ENCODE data around the gene SUSD6.

SUSD6 gene

DNA sequence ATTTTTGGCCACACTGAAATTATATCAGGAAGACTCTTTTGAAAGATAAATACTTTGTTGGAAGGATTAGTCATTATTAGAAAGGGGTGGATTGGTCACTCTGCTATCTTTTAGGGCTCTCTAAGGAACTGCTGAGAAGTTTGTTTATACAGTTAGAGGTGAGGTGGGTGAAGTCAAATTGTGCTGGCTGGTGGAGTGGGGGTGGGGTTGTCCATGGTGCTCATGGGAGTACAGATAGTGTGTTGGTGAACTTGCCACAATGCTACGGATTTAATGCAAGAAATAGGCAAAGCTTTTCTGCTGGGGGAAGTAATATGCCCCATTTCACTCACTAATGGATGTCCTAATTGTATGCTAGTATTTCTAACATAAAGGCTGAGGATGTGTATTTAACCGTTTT is 35.8 kb downstream of the SUSD6 start:
- in situ Hi-C loops (cut with HindIII; ENCODE audit: low sequenced_read_pairs): loop anchor here (5.0 kb wide), 1 partner anchor 65 kb away; no protein-coding TSS in a partner anchor

DNA sequence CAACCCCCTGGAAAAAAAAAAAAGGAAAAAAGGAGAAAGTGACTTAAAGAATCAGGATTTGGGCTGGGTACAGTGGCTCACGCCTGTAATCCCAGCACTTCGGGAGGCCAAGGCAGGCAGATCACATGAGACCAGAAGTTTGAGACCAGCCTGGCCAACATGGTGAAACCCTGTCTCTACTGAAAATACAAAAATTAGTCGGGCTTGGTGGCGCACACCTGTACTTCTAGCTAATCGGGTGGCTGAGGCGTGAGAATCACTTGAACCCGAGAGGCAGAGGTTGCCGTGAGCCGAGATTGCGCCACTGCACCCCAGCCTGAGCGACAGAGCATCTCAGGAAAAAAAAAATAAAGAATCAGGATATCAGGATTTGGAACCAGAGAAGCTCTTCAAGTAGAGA is 36.2 kb downstream of the SUSD6 start:
- in situ Hi-C loops (cut with HindIII; ENCODE audit: low sequenced_read_pairs): loop anchor here (5.0 kb wide), 1 partner anchor 65 kb away; no protein-coding TSS in a partner anchor

DNA sequence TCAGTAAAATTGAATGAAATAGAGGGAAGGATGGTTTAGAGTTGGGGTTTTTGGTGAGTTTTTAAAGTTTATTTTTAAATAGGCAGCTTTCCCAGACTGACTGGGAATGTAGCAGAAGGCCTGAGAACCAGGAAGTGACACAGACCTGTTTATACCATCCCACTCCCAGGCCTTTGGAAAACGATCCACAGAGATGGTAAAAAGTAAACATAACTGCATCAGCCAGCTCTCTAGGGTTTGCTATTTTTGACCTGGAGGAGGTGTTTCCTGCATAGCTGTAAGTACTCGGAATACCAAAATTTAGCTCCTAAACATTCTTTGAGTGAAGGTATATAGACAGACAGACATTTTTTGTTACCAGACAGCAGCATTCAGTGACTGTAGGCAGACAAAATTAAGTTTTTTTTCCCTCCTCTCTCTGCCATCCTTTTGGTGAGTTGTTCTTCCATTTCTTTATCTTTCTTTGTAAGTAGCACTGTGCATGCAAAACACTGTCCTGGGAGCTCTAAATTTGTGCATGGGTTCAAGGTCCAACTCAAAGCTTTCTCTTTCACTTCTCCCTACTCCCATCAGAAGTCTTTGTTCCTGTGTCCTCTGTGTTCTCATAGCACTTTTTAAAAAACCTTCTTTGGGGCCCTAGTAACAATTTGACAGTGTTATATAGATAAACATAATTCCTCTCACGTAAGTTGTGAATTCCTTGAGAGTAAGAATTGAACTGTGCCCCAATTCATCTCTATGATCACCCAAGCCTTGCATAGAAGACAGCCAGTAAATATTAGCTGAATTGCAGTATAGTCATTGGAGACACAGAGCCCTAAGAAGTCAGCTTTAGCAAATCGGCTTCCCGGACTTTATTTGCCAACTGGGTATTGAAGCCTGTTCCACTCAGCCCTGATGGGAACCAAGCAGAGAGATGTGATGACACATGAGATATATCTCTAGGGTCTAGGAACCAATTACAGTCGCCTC is 37.4 kb downstream of the SUSD6 start:
- in situ Hi-C loops (cut with HindIII; ENCODE audit: low sequenced_read_pairs): loop anchor here (5.0 kb wide), 1 partner anchor 66 kb away; no protein-coding TSS in a partner anchor

DNA sequence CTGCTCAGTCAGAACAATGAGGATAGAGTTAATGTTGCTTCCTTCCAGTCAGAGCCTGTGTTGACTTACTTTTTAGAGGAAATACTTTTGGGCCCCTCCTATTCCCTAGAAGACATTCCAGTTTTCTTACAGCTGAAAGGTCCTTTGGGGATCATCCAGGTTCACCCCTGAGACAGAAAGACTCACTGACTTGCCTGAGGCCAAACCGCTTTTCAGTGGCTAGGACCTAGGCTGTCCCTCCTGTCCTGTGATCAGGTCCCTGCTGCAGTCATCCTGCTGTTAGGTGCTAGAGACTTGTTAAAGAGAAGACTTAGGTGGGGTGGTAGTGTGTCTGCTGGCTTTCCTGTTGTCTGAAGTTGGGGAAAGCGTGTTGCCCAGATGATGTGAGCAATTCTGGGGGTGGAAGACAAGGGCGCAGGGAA is 39.6 kb downstream of the SUSD6 start:
- in situ Hi-C loops (cut with HindIII; ENCODE audit: low sequenced_read_pairs): no loop called here

DNA sequence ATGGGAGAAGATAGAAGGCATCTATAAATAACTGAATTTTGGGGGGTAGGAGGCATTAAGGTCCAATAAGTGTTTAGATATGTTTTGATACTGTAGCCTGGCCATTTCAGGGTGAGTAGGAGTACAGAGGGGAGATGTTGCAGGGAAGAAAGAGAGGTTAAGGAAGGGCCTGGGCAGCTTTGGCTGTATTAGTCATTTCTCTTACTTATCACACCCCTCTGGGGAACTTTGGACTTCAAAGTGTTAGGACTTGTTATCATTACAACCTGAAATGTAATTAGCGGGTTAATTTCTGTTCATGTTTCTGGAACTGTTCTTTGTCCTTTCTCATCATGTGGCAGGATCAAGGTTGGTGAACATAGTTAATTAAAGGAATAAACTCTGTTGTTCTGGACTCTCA is 40.3 kb downstream of the SUSD6 start:
- in situ Hi-C loops (cut with HindIII; ENCODE audit: low sequenced_read_pairs): no loop called here

DNA sequence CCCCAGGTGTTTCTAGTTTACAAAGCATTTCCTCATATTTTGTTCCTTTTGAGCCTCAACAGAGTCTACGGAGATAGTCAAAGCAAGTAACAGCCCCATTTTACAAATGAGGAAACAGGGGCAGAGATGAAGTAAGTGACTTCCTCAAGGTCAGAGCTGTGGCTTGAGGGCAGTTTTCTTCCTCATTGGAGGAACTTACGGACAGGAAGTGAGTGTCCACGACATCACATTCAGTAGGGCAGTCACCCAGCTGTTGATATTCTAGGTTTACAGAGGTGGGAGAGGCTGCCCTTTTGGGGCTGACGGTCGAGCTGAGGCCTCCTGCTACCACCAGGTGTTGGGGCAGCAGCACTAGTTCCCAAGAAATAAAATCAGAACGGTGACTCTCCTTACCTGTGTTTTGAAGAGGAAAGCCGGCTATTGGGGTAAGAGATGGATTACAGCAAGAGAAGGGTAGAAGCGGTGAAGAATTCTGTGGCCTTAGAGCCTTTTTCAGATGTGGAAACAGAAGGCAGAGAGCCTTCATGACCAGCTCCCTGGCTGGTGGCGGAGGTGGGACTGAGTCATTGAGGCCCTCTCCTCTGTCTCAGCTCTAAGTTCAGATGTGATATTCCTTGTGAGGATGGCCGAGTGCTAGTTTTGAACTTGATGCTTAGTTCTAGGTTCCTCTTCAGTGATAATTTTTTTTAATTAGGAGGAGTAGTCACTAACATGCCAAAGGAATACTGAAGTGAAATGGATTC is 41.7 kb downstream of the SUSD6 start:
- in situ Hi-C loops (cut with HindIII; ENCODE audit: low sequenced_read_pairs): no loop called here

DNA sequence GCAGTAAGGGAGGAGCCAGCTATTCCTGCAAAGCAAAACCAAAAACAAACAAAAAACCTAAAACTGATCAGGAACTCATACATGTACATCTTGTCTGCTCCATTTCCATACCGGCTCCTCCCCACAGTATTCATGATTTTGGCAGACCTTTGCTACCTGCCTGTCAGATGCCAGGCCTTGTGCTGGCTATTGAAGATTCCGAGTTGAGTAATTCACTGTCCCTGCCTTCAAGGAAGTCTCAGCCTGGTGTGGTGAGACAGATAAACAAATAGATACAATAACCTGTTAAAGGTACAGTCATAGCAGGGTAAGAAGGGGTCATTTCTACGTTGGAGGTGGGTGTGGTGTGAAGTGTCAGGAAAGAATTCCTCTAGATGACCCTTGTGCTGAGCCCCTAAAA is 42.7 kb downstream of the SUSD6 start:
- in situ Hi-C loops (cut with HindIII; ENCODE audit: low sequenced_read_pairs): no loop called here

DNA sequence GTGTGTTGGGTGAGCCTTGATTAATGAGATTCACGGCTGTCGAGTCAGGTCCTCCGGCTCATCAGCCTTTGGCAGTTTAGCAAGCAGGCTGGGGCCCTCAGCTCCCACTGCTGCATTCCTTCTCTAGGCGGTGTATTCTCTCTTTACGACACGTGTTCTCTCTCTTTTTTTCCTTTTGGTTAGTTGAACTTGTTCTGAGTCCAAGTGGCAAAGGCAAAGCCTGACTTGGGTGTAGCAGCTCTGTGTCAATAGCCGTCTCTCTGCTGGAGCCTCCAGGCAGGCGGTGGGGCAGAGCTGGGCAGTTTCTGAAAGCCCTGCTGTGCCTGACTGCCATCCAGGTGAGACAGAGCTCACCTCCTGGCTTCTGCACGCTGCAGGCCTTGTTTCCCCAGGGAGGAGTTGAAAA is 46.6 kb downstream of the SUSD6 start:
- in situ Hi-C loops (cut with HindIII; ENCODE audit: low sequenced_read_pairs): no loop called here

DNA sequence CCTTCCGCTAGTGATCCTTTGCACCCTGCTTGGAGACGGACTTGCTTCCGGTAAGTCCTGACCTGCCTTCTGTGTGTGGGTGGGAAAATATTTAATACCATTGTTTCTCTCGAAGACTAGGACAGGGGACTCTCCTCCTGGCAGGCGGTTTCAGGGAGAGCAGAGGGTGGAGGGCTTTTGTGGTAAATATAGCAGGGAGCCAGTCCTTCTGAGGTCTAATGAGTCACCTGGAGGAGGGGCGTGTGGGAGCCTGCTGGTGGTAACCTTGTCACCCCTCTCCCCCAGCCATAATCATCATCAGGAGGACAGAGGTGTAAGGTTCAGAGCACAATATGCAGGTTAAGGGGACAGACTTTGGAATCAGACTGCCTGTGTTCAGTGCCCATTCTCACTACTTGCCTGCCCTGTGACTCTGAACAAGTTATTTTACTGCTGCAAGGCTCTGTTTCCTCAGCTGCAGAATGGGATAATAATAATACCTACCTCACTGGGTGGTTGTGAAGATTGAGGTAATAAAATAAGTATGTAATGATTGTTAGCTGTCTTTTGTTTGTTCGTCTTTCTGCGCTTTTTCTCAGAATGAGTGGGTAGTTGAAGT is 47.4 kb downstream of the SUSD6 start:
- in situ Hi-C loops (cut with HindIII; ENCODE audit: low sequenced_read_pairs): no loop called here

DNA sequence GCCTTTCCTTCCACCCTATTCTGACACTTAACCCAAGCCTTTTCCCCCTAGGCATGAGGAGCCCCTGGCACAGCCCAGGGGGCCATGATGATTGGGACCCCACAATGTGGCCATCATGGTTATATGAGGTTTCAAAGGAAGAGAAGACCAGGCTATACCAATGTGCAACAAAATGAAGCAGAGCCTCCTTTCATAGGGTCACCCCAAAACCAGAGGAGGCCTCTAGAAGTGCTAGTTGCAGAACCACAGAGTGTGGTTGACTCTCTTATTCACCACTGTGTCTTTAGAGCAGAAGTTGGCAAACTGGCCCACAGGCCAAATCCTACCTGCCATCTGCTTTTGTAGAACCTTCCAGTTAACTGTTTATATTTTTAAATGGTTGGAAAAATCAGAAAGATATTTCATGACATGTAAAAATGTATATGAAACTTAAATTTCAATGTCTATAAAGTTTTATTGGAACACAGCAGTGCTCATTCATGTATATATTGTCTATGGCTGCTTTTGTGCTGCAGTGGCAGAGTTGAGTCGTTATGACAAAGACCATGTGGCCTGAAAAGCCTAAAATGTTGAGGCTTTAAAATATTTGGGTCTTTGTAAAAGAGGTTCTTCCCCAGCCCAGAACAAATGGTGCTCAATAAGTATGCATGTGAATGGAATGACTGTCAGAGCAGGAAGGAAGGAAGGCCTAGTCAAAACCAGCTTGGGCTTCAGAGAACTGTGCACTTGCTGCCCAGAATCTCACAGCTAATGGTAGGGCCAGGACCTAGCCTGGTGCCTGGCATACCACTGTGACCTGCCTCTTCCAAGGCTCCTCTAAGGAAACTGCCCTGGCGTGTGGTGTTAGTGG is 49.2 kb downstream of the SUSD6 start:
- in situ Hi-C loops (cut with HindIII; ENCODE audit: low sequenced_read_pairs): no loop called here

DNA sequence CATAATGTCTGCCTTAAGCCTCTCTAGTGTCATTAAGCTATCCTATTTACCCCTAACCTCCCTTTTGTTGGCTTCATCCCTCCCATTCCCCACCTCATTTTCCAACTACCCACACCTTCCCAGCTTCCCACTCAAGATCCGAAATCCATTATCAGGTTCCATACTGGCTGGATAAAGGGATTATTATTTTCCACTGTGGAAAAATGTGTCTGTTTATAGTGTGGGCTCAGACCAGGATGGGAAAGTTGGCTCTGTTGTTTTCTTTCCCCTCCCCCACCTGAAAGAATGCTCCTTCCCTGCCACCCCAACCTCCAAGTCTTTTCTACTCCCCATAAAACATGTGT is 49.8 kb downstream of the SUSD6 start:
- in situ Hi-C loops (cut with HindIII; ENCODE audit: low sequenced_read_pairs): no loop called here

DNA sequence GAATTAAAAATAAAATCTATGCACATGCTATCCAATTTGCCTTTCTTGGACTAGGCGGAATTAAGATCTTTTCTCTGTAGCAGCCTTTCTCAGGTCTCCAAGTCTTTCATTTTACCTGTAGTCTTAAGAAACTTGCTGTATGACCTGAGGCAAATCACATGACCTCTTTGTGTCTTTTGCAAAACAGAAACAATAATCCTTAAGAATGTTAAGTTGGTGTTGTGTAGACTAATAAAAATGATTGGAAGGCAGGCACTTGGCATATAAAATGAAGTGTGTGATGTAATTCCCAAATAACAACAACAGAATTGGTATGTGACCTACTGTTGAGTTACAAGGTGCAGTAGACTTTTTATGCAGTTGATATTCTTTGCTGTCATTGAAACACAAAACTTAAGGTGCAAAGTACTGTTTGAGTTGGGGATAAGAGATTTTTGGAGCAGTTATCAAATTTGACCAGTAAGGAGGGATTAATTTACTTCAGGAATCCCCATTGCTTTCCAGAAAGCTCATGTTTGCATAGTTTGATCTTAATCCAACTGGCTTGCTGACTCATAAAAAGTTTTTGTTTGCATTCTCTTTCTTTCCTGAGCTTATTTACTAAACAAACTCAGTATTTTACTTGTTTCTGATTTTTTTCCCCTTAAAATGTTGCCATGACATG is 51.4 kb downstream of the SUSD6 start:
- in situ Hi-C loops (cut with HindIII; ENCODE audit: low sequenced_read_pairs): no loop called here

DNA sequence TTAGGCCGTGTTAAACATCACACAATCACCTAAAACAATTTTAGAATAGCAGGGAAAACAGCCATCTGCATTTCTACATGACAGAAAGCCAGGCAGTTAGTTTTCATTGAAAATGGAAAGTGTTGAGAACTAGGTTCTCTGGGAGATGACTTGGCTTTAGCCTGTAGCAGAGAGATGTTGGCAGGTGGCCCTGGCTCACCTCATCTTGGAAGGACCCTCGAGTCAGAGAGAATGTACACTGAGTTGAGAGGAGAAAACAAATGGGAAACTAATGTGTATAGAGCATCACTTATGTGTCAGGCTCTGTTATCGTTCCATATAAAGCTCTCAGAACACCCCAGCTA is 51.9 kb downstream of the SUSD6 start:
- in situ Hi-C loops (cut with HindIII; ENCODE audit: low sequenced_read_pairs): no loop called here

DNA sequence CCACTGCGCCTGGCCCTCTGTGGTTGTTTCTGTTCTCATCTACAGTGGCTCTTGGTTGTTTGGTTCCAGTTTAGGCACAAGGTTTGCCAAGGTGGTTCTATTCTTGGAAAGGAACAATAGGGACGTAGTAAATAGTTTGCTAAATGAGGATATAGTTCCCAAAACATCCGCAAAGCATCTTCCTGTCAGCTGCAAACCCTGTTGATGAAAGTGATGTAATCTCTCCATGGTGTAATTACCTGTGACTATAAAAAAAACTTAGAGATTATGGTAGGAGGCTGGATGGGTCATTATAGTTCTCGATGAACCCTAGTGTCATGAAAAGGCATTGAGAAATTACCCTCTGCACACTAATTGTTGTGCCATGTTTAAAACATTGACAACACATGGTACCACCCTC is 52.9 kb downstream of the SUSD6 start:
- in situ Hi-C loops (cut with HindIII; ENCODE audit: low sequenced_read_pairs): no loop called here

DNA sequence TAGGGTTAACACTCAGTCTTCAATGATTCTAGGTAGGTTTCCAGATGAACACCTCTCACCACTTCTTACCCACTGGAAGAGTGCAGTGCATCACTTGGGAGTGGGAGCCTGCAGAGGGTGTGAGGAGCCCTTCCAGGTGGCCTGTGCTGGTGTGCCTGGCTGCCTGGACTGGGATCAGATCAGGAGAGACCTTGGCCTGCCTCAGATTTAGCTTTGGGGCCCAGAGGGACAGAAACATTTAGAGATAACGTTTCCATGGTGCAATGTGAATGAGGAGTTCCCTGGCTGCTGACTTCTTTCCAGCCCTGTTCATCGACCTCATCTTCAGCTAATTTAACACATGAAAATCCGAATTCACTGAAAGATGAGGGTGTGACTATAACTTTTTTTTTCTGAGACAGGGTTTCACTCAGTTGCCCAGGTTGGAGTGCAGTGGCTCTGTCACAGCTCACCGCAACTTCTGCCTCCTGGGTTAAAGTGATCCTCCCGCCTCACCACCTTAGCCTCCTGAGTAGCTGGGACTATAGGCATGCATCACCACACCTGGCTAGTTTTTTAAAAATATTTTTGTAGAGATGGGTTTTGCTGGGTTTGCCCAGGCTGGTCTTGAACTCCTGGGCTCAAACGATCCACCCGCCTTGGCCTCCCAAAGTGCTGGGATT is 53.6 kb downstream of the SUSD6 start:
- in situ Hi-C loops (cut with HindIII; ENCODE audit: low sequenced_read_pairs): no loop called here

DNA sequence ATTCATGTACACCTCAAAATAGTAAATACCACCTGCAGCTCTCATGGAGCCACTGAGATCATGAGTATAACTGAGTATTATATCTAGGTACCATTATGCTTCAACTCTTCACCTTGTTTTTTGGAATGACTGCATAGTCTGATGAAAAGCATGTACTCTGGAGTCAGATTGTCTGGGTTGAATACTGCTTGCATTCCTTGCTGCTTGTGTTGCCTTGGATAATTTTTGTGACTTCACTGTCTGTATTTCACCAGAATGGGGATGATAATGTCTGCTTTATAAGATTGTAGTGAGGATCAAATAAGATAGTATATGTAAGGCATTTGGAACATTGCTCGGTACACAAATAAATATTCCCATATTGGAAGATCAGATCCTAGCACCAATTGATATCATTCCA is 54.2 kb downstream of the SUSD6 start:
- in situ Hi-C loops (cut with HindIII; ENCODE audit: low sequenced_read_pairs): no loop called here

DNA sequence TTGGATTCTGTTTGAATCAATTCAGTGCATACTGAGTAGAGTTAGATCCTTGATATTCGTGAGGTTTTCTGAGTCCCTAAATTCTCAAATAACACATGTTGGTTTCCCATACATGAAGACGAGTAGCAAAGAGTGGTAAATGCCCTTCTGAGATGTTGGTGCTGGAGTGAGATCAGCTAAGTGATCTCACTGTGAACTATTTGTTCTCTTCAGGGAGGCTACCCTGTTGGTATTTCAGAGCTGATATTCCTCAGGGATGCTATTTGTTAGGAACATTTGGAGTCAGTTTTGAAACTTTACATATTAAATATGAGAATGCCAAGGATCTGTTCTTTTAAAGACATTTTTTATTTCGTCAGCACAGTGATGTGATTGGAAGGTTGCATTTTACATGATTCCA is 54.7 kb downstream of the SUSD6 start:
- in situ Hi-C loops (cut with HindIII; ENCODE audit: low sequenced_read_pairs): no loop called here

DNA sequence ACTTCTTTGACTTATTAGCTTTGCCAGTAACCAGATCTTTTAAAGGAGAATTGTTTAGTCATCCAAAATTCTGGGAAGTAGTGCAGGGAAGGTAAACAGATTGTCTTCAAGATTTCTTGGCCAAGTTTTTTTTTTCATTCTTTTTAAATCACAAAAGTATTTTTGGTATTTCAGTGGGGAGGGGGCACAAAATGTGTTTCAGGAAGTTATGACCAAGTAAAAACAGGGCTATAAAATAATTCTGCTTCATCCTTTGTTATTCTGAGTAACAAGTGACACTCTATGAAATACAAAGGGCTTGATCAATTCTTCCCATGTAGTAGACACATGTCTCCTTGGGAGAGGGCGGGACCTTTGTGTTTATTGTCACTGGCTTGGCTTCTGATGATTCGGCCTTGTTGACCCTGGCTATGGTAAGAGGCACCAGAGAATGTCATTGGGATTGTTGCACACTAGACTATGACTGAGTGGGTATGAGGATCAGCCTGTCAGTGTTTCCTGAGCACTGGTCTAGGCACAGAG is 55.4 kb downstream of the SUSD6 start:
- in situ Hi-C loops (cut with HindIII; ENCODE audit: low sequenced_read_pairs): no loop called here

DNA sequence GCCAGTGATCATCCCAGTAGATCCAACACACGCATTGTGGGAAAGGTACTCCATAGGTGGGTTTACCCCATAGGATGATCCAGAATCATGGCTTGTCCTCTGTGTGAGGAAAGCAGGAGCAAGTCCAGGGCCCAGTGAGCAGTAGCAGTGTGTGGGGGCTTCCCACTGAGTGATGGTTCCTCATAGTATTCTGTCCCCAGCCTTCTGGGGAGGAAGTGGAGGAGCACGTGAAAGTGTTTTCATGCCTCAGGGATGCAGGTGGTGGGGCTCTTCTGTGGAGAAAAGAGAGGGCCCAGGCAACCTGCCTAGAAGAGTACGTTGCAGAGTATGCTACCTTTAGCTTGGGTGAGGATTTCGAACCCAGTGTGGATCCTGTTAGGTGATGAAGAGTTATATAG is 56.5 kb downstream of the SUSD6 start:
- in situ Hi-C loops (cut with HindIII; ENCODE audit: low sequenced_read_pairs): no loop called here

DNA sequence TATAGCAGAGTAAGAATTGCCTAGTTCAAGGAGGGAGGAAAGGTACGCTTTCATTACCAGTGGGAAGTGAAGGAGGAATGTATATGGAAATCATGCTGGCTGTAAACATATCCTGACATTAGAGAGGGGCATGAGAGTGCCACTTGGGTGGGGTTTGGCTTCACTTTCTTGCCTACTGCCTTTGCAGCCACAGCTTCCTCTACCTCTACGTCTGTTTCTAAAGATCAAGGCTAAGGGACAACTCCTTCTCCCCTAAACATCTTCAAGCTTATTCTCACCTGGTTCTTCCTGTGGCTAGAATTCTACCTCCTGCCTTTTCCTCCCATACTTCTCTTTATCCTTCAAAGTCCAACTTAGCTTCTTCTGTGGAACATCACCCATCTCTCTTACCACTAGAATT is 58.0 kb downstream of the SUSD6 start:
- in situ Hi-C loops (cut with HindIII; ENCODE audit: low sequenced_read_pairs): no loop called here
